Sigmoid colon (tissue), 7 donors: ENCODE data around the gene TSPAN32. TPM values are rescaled to one million over a fixed set of nuclear protein-coding genes. Genes with fewer than 3 reads are reported as not detected.

ENCODE experiments used
- DNase-seq: peaks from one replicate; pipeline ENCODE4 v3.0.0-alpha.2; 2019
- H3K27ac ChIP-seq, 4 donors: fragments of 200-600 bp; sonication (generic); one replicate each; pipeline ENCODE4 v1.5.1; 2016 to 2019; ENCODE audit warnings: mild to moderate bottlenecking in 1 of 4
- H3K27me3 ChIP-seq, 3 donors: fragments of 200-600 bp; sonication (generic); one replicate each; pipeline ENCODE4 v1.5.1; 2019; ENCODE audit warnings: mild to moderate bottlenecking in 1 of 3
- H3K36me3 ChIP-seq, 4 donors: fragments of 200-600 bp; sonication (generic); one replicate each; pipeline ENCODE4 v1.5.1; 2016 to 2019
- H3K4me1 ChIP-seq, 4 donors: fragments of 200-600 bp; sonication (generic); one replicate each; pipeline ENCODE4 v1.5.1; 2017 to 2019
- H3K4me3 ChIP-seq, 4 donors: fragments of 200-600 bp; sonication (generic); one replicate each; pipeline ENCODE4 v1.5.1; 2017 to 2019; ENCODE audit warnings: mild to moderate bottlenecking in 2 of 4, moderate library complexity in 1 of 4
- H3K9me3 ChIP-seq, 4 donors: fragments of 200-600 bp in 3 of 4; sonication (generic) in 3 of 4; one replicate each; pipeline versions ENCODE4 v1.5.1 to v1.6.1; 2013 to 2019
- CTCF ChIP-seq, 4 experiments: fragments of 450-650 bp in 3 of 4; fragments of 200-600 bp in 1 of 4; IDR thresholded peaks; one replicate each; pipeline ENCODE4 v1.5.1; 2016 to 2019; ENCODE audit warnings: antibody characterized with exemption in 4 of 4, mild to moderate bottlenecking in 3 of 4, moderate library complexity in 2 of 4
- EP300 ChIP-seq, 4 donors: sonication (generic); formaldehyde crosslinking; IDR thresholded peaks; one replicate each; pipeline ENCODE4 v1.6.1; 2017; ENCODE audit warnings: antibody characterized with exemption in 4 of 4
- POLR2A ChIP-seq, 2 donors: fragments of 450-650 bp; IDR thresholded peaks; one replicate each; pipeline ENCODE4 v1.6.1; 2016; ENCODE audit warnings: antibody characterized with exemption in 2 of 2, mild to moderate bottlenecking in 2 of 2, moderate library complexity in 2 of 2
- POLR2AphosphoS5 ChIP-seq, 4 donors: sonication (generic); formaldehyde crosslinking; IDR thresholded peaks; one replicate each; pipeline ENCODE4 v1.6.1; 2017; ENCODE audit warnings: antibody characterized with exemption in 4 of 4
- WGBS, 2 donors: extraction: QIAGEN DNeasy Blood & Tissue Kit; methylation state at CpG; one replicate each; pipeline ENCODE4 v1.1.7; 2013; 5-methylcytosine and 5-hydroxymethylcytosine counted together
- intact Hi-C: fragments of 100-400 bp; cut with DNase I; formaldehyde crosslinking; loops from one replicate; pipeline ENCODE4 v1.15.1; 2023
- polyA plus RNA-seq, 3 donors: library from polyadenylated mRNA; stranded (reverse); fragments of 200-250 nt; gene quantifications; one replicate each; pipeline ENCODE4 v1.2.3, GENCODE V29; 2013
- total RNA-seq, 4 donors: library from RNA; depleted of rRNA; stranded (reverse); fragments of >200 nt; gene quantifications; one replicate each; pipeline ENCODE4 v1.1.0, GENCODE V29; 2016
- donor health status: healthy with polysubstance abuse.
- donor health status: Bipolar disorder and iron deficiency.
- donor health status: healthy.

TSPAN32 gene
- total and polyA plus RNA-seq, 7 donors: 0.81 to 5.3 (median 1.1) TPM; not detected in 2

DNA sequence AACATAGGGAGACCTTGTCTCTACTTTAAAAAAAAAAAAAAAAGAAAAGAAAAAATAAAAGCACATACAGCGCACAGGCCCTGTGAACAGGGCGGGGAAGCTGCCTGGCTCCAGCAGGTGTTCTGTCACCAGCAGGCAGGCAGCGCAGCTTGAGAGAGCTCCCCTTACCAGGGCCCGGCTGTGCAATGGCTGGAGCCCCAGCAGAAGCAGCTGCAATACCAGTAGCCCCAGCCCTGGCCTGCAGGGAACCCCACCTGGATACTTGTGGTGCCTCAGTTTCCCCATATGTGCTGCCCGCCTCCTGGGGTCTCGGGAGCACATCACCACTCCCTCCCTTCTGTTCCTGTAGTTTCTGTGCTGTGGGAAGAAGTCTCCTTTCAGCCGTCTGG lies 12.3 kb downstream of the TSPAN32 start:
- intact Hi-C loops: loop anchor here (2.0 kb wide), 1 partner anchor 63 kb away; the partner anchor contains the start of gene CD81
- Histone ChIP-seq H3K27ac (peak overlapping the region; percentile 83 to 90 (median 88)), H3K9me3 (peaks cover 0 to 3% (median 0%) of the 10 kb centered on the region in 4 donors), H3K27me3 (no peaks in the 10 kb centered on the region), H3K4me1 (peaks cover 0 to 54% (median 47%) of the 10 kb centered on the region in 4 donors), H3K4me3 (peak overlapping the region in 1 of 4 donors; percentile 27), H3K36me3 (no peaks in the 10 kb centered on the region)
- TF ChIP-seq POLR2A (IDR thresholded peaks at IDR 0.05) (no peak), POLR2AphosphoS5 (IDR thresholded peaks at IDR 0.05) (no peak), EP300 (IDR thresholded peaks at IDR 0.05) (no peak), CTCF (IDR thresholded peaks at IDR 0.05) (no peak)
- DNase-seq: no peak
- WGBS, 2 donors: 80 to 87% methylated on average over 7 of the region's 7 CpGs

- peak overlapping the region in 3 of 4 donors; percentile 18 to 34 (median 27) for H3K4me3 ChIP-seq
Observed at GRCh38 chr11:2314525-2315394, 12.9 kb downstream of the TSPAN32 start.

GRCh38 chr11:2315395-2316168 lies 13.8 kb downstream of the TSPAN32 start:
- 90 to 92% methylated on average over 25 of the region's 25 CpGs for WGBS, 2 donors
- no peaks in the 10 kb centered on the region for H3K27me3 ChIP-seq
- H3K9me3 ChIP-seq: peaks cover 0 to 3% (median 0%) of the 10 kb centered on the region in 4 donors
- H3K36me3 ChIP-seq: no peaks in the 10 kb centered on the region
- peak; percentile 68 for DNase-seq
- no peak for TF ChIP-seq POLR2A (IDR thresholded peaks at IDR 0.05)
- no peak for TF ChIP-seq POLR2AphosphoS5 (IDR thresholded peaks at IDR 0.05)
- TF ChIP-seq CTCF (IDR thresholded peaks at IDR 0.05): no peak
- peak overlapping the region; percentile 83 to 90 (median 88) for H3K27ac ChIP-seq
- intact Hi-C loops: loop anchor here (2.0 kb wide), 1 partner anchor 61 kb away; the partner anchor contains the start of gene CD81
- peaks cover 0 to 54% (median 47%) of the 10 kb centered on the region in 4 donors for H3K4me1 ChIP-seq
- H3K4me3 ChIP-seq: peak overlapping the region in 3 of 4 donors; percentile 18 to 34 (median 27)

More at GRCh38 chr11:2314525-2315394, 12.9 kb downstream of the TSPAN32 start:
- Histone ChIP-seq H3K36me3 (no peaks in the 10 kb centered on the region), H3K9me3 (peaks cover 0 to 3% (median 0%) of the 10 kb centered on the region in 4 donors), H3K27me3 (no peaks in the 10 kb centered on the region), H3K4me1 (peaks cover 0 to 54% (median 47%) of the 10 kb centered on the region in 4 donors), H3K27ac (peak overlapping the region; percentile 83 to 90 (median 88))
- peak; percentile 98 for DNase-seq
- intact Hi-C loops: loop anchor here (2.0 kb wide), 1 partner anchor 62 kb away; the partner anchor contains the start of gene CD81
- 39 to 54% methylated on average over 16 of the region's 16 CpGs for WGBS, 2 donors
- TF ChIP-seq POLR2AphosphoS5 (IDR thresholded peaks at IDR 0.05) (peak; percentile 37 to 71 (median 65)), CTCF (IDR thresholded peaks at IDR 0.05) (no peak)

- DNase-seq: no peak
- Histone ChIP-seq H3K27me3 (no peaks in the 10 kb centered on the region), H3K9me3 (peaks cover 0 to 3% (median 0%) of the 10 kb centered on the region in 4 donors), H3K27ac (peak overlapping the region in 3 of 4 donors; percentile 86 to 90 (median 90)), H3K36me3 (no peaks in the 10 kb centered on the region), H3K4me3 (no peak overlapping the region), H3K4me1 (peaks cover 0 to 48% (median 42%) of the 10 kb centered on the region in 4 donors)
- WGBS, 2 donors: 79 to 86% methylated on average over 23 of the region's 23 CpGs
- intact Hi-C loops: no loop called here
- TF ChIP-seq POLR2AphosphoS5 (IDR thresholded peaks at IDR 0.05) (no peak), POLR2A (IDR thresholded peaks at IDR 0.05) (no peak), EP300 (IDR thresholded peaks at IDR 0.05) (no peak), CTCF (IDR thresholded peaks at IDR 0.05) (no peak)
Observed at GRCh38 chr11:2316169-2316962, 14.6 kb downstream of the TSPAN32 start.
